Measurements from ENCODE around the gene VIT. TPM values are rescaled to one million over a fixed set of nuclear protein-coding genes. Genes with fewer than 3 reads are reported as not detected.
A peak's percentile ranks its signal among the peaks of the same experiment; 100 is the strongest.

The VIT gene
- total and polyA plus RNA-seq, 2 experiments from 2014 or later: 0.22 to 0.31 TPM

GRCh38 chr2:36732673-36733036, 36.1 kb downstream of the VIT start:
- H3K4me3 ChIP-seq: no peak overlapping the region
- H3K4me1 ChIP-seq (ENCODE audit: insufficient read depth): peaks cover 21% of the 10 kb centered on the region
- no peaks in the 10 kb centered on the region for H3K79me2 ChIP-seq (ENCODE audit: insufficient read depth)
- WGBS, 2 experiments (ENCODE audit: low coverage in 1 of 2, low lambda C conversion rate in 2 of 2, missing lambda C conversion rate in 2 of 2): 81 to 82% methylated on average over 3 of the region's 3 CpGs
- H3K36me3 ChIP-seq (ENCODE audit: low read depth): no peaks in the 10 kb centered on the region
- peak overlapping the region; percentile 49; the same call in 1 of the 2 replicates for H3K27ac ChIP-seq
- H2AFZ ChIP-seq: no peak overlapping the region
- no peaks in the 10 kb centered on the region for H3K9me2 ChIP-seq (ENCODE audit: insufficient read depth)
- TF ChIP-seq EZH2phosphoT487 (IDR thresholded peaks at IDR 0.05; ENCODE audit: insufficient read depth, low read depth) (no peak), EZH2 (IDR thresholded peaks at IDR 0.05; ENCODE audit: insufficient read depth, poor library complexity, severe bottlenecking) (no peak)
- no peaks in the 10 kb centered on the region for H3K27me3 ChIP-seq (replicated peaks; ENCODE audit: insufficient read depth)
- DNase-seq: no peak
- no peaks in the 10 kb centered on the region for H3K9me3 ChIP-seq (ENCODE audit: low read depth)
- H4K20me1 ChIP-seq (ENCODE audit: insufficient read depth): no peaks in the 10 kb centered on the region
- H3F3A ChIP-seq (ENCODE audit: insufficient read depth): no peaks in the 10 kb centered on the region
- in situ Hi-C loops (cut with MboI): no loop called here
- H3K9ac ChIP-seq: no peak overlapping the region
- H3K4me2 ChIP-seq (ENCODE audit: unreplicated experiment): no peak overlapping the region

GRCh38 chr2:36733215-36733614, 36.7 kb downstream of the VIT start:
- WGBS, 2 experiments (ENCODE audit: low coverage in 1 of 2, low lambda C conversion rate in 2 of 2, missing lambda C conversion rate in 2 of 2): 95 to 100% methylated on average over 3 of the region's 3 CpGs
- Histone ChIP-seq H3K4me3 (no peak overlapping the region), H3K27me3 (replicated peaks; ENCODE audit: insufficient read depth) (no peaks in the 10 kb centered on the region), H2AFZ (no peak overlapping the region), H3K4me2 (ENCODE audit: unreplicated experiment) (no peak overlapping the region), H3K27ac (no peak overlapping the region), H3K9ac (no peak overlapping the region), H4K20me1 (ENCODE audit: insufficient read depth) (no peaks in the 10 kb centered on the region), H3K79me2 (ENCODE audit: insufficient read depth) (no peaks in the 10 kb centered on the region), H3K4me1 (ENCODE audit: insufficient read depth) (peaks cover 21% of the 10 kb centered on the region), H3K9me2 (ENCODE audit: insufficient read depth) (no peaks in the 10 kb centered on the region), H3F3A (ENCODE audit: insufficient read depth) (no peaks in the 10 kb centered on the region), H3K9me3 (ENCODE audit: low read depth) (no peaks in the 10 kb centered on the region), H3K36me3 (ENCODE audit: low read depth) (no peaks in the 10 kb centered on the region)
- DNase-seq: no peak
- in situ Hi-C loops (cut with MboI): no loop called here
- no peak for TF ChIP-seq EZH2 (IDR thresholded peaks at IDR 0.05; ENCODE audit: insufficient read depth, poor library complexity, severe bottlenecking)
- TF ChIP-seq EZH2phosphoT487 (IDR thresholded peaks at IDR 0.05; ENCODE audit: insufficient read depth, low read depth): no peak

- H3K27ac ChIP-seq: no peak overlapping the region
- H3K27me3 ChIP-seq (replicated peaks; ENCODE audit: insufficient read depth): no peaks in the 10 kb centered on the region
- 61 to 64% methylated on average over 2 of the region's 2 CpGs for WGBS, 2 experiments (ENCODE audit: low coverage in 1 of 2, low lambda C conversion rate in 2 of 2, missing lambda C conversion rate in 2 of 2)
- H3K36me3 ChIP-seq (ENCODE audit: low read depth): no peaks in the 10 kb centered on the region
- no peaks in the 10 kb centered on the region for H4K20me1 ChIP-seq (ENCODE audit: insufficient read depth)
- H3K4me1 ChIP-seq (ENCODE audit: insufficient read depth): peaks cover 16% of the 10 kb centered on the region
- in situ Hi-C loops (cut with MboI): no loop called here
- H3K9ac ChIP-seq: no peak overlapping the region
- H3F3A ChIP-seq (ENCODE audit: insufficient read depth): no peaks in the 10 kb centered on the region
- no peaks in the 10 kb centered on the region for H3K9me2 ChIP-seq (ENCODE audit: insufficient read depth)
- no peak overlapping the region for H2AFZ ChIP-seq
- H3K9me3 ChIP-seq (ENCODE audit: low read depth): no peaks in the 10 kb centered on the region
- DNase-seq: peak; percentile 38
- no peak overlapping the region for H3K4me2 ChIP-seq (ENCODE audit: unreplicated experiment)
- no peak for TF ChIP-seq EZH2phosphoT487 (IDR thresholded peaks at IDR 0.05; ENCODE audit: insufficient read depth, low read depth)
- TF ChIP-seq EZH2 (IDR thresholded peaks at IDR 0.05; ENCODE audit: insufficient read depth, poor library complexity, severe bottlenecking): no peak
- H3K79me2 ChIP-seq (ENCODE audit: insufficient read depth): no peaks in the 10 kb centered on the region
- no peak overlapping the region for H3K4me3 ChIP-seq
Observed at GRCh38 chr2:36734304-36734703, 37.8 kb downstream of the VIT start.

- Histone ChIP-seq H3K4me2 (ENCODE audit: unreplicated experiment) (no peak overlapping the region), H3K27ac (no peak overlapping the region), H3K36me3 (ENCODE audit: low read depth) (no peaks in the 10 kb centered on the region), H3K27me3 (replicated peaks; ENCODE audit: insufficient read depth) (no peaks in the 10 kb centered on the region), H3K4me3 (no peak overlapping the region), H3K9me2 (ENCODE audit: insufficient read depth) (no peaks in the 10 kb centered on the region), H3K9me3 (ENCODE audit: low read depth) (no peaks in the 10 kb centered on the region), H3K79me2 (ENCODE audit: insufficient read depth) (no peaks in the 10 kb centered on the region), H3F3A (ENCODE audit: insufficient read depth) (no peaks in the 10 kb centered on the region), H3K4me1 (ENCODE audit: insufficient read depth) (peaks cover 5% of the 10 kb centered on the region; the same call in 1 of the 2 replicates), H4K20me1 (ENCODE audit: insufficient read depth) (no peaks in the 10 kb centered on the region), H2AFZ (no peak overlapping the region), H3K9ac (no peak overlapping the region)
- DNase-seq: no peak
- TF ChIP-seq EZH2phosphoT487 (IDR thresholded peaks at IDR 0.05; ENCODE audit: insufficient read depth, low read depth): no peak
- TF ChIP-seq EZH2 (IDR thresholded peaks at IDR 0.05; ENCODE audit: insufficient read depth, poor library complexity, severe bottlenecking): no peak
- 43 to 50% methylated on average over 4 of the region's 4 CpGs for WGBS, 2 experiments (ENCODE audit: low coverage in 1 of 2, low lambda C conversion rate in 2 of 2, missing lambda C conversion rate in 2 of 2)
- in situ Hi-C loops (cut with MboI): no loop called here
Observed at GRCh38 chr2:36737131-36737750, 40.7 kb downstream of the VIT start.

All from GM23248 (cell line).